Stimulated activated CD4-positive, alpha-beta T cell treated with anti-CD3 and anti-CD28 coated beads, TNF-alpha, amount 100 ng/mL, for 1 hour (primary cell): ENCODE results near the gene RNF112.
A peak's percentile ranks its signal among the peaks of the same experiment; 100 is the strongest.
"Not testable (repeated sequence)": the region's sequence is repeated elsewhere in the genome, so short reads cannot be mapped to it uniquely, and the experiment has no call there.

Experiments
- DNase-seq, 3 donors: peaks; one replicate each; pipeline ENCODE4 v3.0.0-alpha.2; 2020; ENCODE audit warnings: low read depth in 3 of 3, low spot score in 1 of 3

Gene RNF112

GRCh38 chr17:19443148-19443547 lies 32.1 kb downstream of the RNF112 start:
- DNase-seq: no peak

GRCh38 chr17:19445105-19445504 lies 34.1 kb downstream of the RNF112 start:
- DNase-seq: no peak

- DNase-seq: not testable (repeated sequence)
Observed at GRCh38 chr17:19446577-19446976, 35.5 kb downstream of the RNF112 start.

- peak; percentile 19 to 44 (median 43) for DNase-seq
Observed at GRCh38 chr17:19447085-19447583, 36.1 kb downstream of the RNF112 start.

- DNase-seq: no peak
Observed at GRCh38 chr17:19448341-19449268, 37.6 kb downstream of the RNF112 start.

- DNase-seq: no peak
Observed at GRCh38 chr17:19449656-19450055, 38.6 kb downstream of the RNF112 start.

GRCh38 chr17:19453296-19453695 lies 42.3 kb downstream of the RNF112 start:
- no peak for DNase-seq

- DNase-seq: no peak
Observed at GRCh38 chr17:19454074-19454473, 43.0 kb downstream of the RNF112 start.

GRCh38 chr17:19456016-19456927 lies 45.2 kb downstream of the RNF112 start:
- DNase-seq: no peak

- no peak for DNase-seq
Observed at GRCh38 chr17:19457046-19457445, 46.0 kb downstream of the RNF112 start.

- DNase-seq: no peak
Observed at GRCh38 chr17:19457830-19458271, 46.8 kb downstream of the RNF112 start.

- not testable (repeated sequence) for DNase-seq
Observed at GRCh38 chr17:19458481-19458880, 47.4 kb downstream of the RNF112 start.

- DNase-seq: not testable (repeated sequence)
Observed at GRCh38 chr17:19459018-19459655, 48.1 kb downstream of the RNF112 start.

GRCh38 chr17:19460700-19461099 lies 49.7 kb downstream of the RNF112 start:
- no peak for DNase-seq

- DNase-seq: no peak
Observed at GRCh38 chr17:19461116-19461515, 50.1 kb downstream of the RNF112 start.

- DNase-seq: no peak
Observed at GRCh38 chr17:19461681-19462080, 50.6 kb downstream of the RNF112 start.

GRCh38 chr17:19462456-19463035 lies 51.5 kb downstream of the RNF112 start:
- DNase-seq: not testable (repeated sequence)

- DNase-seq: no peak
Observed at GRCh38 chr17:19464031-19465026, 53.3 kb downstream of the RNF112 start.
